H1 (cell line): ENCODE results near the gene TOP1.

ENCODE experiments used
- CBX5 ChIP-seq: fragments of 300-800, 300-1000 bp; sonication (generic); IDR thresholded peaks from 2 replicates; pipeline ENCODE4 v1.7.1; 2016; ENCODE audit warnings: antibody characterized with exemption, low read length, low read depth
- EZH2 ChIP-seq: fragments of 200-600 bp; sonication (generic); IDR thresholded peaks from 2 replicates; pipeline ENCODE4 v1.7.1; 2012; ENCODE audit warnings: low read depth, mild to moderate bottlenecking, moderate library complexity, low read length, inconsistent platforms; ENCODE audit not compliant: severe bottlenecking
- FOSL1 ChIP-seq: IDR thresholded peaks from 2 replicates; pipeline ENCODE4 v1.6.1; 2011; ENCODE audit warnings: mild to moderate bottlenecking, low read depth, low read length, moderate library complexity; ENCODE audit not compliant: insufficient read depth
- POLR2A ChIP-seq, 2 experiments: IDR thresholded peaks; 1 replicate in 1 of 2; 2 replicates in 1 of 2; pipeline ENCODE4 v1.6.1; 2011; ENCODE audit warnings: low read depth in 2 of 2, low read length in 2 of 2, mild to moderate bottlenecking in 2 of 2; ENCODE audit errors: control extremely low read depth in 1 of 2
- SIX5 ChIP-seq: IDR thresholded peaks from 2 replicates; pipeline ENCODE4 v1.6.1; 2011; ENCODE audit warnings: mild to moderate bottlenecking, low read depth, low read length
- YY1 ChIP-seq: IDR thresholded peaks from 2 replicates; pipeline ENCODE4 v1.6.1; 2011; ENCODE audit warnings: low read depth, mild to moderate bottlenecking, low read length
- TF ChIP-seq, protein P1 (sequence below), 3 experiments: IDR thresholded peaks; 1 replicate in 2 of 3; 2 replicates in 1 of 3; pipeline versions ENCODE4 v1.5.1 to v1.6.1; 2011; ENCODE audit warnings: low read length in 3 of 3, mild to moderate bottlenecking in 3 of 3, inconsistent platforms in 2 of 3, low read depth in 1 of 3, moderate library complexity in 1 of 3; ENCODE audit not compliant: insufficient read depth in 1 of 3; ENCODE audit errors: control extremely low read depth in 1 of 3

DNA sequence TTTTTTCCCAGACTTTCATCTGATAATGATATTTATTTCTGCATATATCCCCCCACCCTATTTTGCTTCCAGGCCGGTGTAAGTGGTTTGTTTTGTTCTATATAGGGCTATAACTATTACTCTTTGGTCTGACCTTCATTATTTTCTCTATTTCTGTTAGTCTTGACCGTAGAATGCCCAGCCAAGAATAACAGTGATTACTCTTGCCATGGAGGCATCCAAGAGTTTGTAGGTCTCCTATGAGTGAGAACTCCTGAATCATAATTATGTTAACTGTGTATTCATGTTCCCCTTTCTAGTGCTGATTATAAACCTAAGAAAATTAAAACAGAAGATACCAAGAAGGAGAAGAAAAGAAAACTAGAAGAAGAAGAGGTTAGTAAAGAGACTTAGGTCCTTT is 52.2 kb downstream of the TOP1 start:
- TF ChIP-seq EZH2 (no peak), YY1 (no peak), POLR2A (IDR thresholded peaks at IDR 0.05; ENCODE audit: control extremely low read depth in 1 of 2, low read depth in 2 of 2, low read length in 2 of 2) (no peak), FOSL1 (no peak), SIX5 (no peak), CBX5 (no peak)
- TF ChIP-seq, protein P1, sequence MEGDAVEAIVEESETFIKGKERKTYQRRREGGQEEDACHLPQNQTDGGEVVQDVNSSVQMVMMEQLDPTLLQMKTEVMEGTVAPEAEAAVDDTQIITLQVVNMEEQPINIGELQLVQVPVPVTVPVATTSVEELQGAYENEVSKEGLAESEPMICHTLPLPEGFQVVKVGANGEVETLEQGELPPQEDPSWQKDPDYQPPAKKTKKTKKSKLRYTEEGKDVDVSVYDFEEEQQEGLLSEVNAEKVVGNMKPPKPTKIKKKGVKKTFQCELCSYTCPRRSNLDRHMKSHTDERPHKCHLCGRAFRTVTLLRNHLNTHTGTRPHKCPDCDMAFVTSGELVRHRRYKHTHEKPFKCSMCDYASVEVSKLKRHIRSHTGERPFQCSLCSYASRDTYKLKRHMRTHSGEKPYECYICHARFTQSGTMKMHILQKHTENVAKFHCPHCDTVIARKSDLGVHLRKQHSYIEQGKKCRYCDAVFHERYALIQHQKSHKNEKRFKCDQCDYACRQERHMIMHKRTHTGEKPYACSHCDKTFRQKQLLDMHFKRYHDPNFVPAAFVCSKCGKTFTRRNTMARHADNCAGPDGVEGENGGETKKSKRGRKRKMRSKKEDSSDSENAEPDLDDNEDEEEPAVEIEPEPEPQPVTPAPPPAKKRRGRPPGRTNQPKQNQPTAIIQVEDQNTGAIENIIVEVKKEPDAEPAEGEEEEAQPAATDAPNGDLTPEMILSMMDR (IDR thresholded peaks at IDR 0.05; ENCODE audit: control extremely low read depth in 1 of 3, insufficient read depth in 1 of 3, low read depth in 1 of 3, low read length in 3 of 3): no peak
